Colonic mucosa (tissue), 4 donors: ENCODE results near the gene CRISPLD2. TPM values are rescaled to one million over a fixed set of nuclear protein-coding genes. Genes with fewer than 3 reads are reported as not detected.

Source experiments
- DNase-seq: peaks from one replicate; pipeline ENCODE4 v3.0.0-alpha.2; 2020
- H3K27ac ChIP-seq: fragments of 200-600 bp; one replicate; pipeline ENCODE4 v1.8.0; 2021
- H3K27me3 ChIP-seq: fragments of 200-600 bp; one replicate; pipeline ENCODE4 v1.8.0; 2021
- H3K36me3 ChIP-seq: fragments of 200-600 bp; one replicate; pipeline ENCODE4 v1.8.0; 2021
- H3K4me1 ChIP-seq: fragments of 200-600 bp; one replicate; pipeline ENCODE4 v1.8.0; 2021; ENCODE audit warnings: mild to moderate bottlenecking
- H3K4me3 ChIP-seq: fragments of 200-600 bp; one replicate; pipeline ENCODE4 v1.8.0; 2021
- H3K9ac ChIP-seq, 2 donors: one replicate each; pipeline ENCODE4 v1.7.0; 2013; ENCODE audit warnings: control low read depth in 2 of 2, low read depth in 2 of 2, low read length in 2 of 2
- H3K9me3 ChIP-seq: fragments of 200-600 bp; one replicate; pipeline ENCODE4 v1.8.0; 2021
- intact Hi-C: fragments of 100-400 bp; cut with DNase I; formaldehyde crosslinking; loops from one replicate; pipeline ENCODE4 v1.14.1; 2022
- total RNA-seq, 2 donors: library from RNA; stranded (reverse); fragmentation: NEBNext Ultra II Directional in 1 of 2; extraction: Animal tissue kit (Norgen Biotek cat#: 25700) in 1 of 2; gene quantifications; one replicate each; pipeline ENCODE4 v1.2.1, GENCODE V29; 2021
- TF ChIP-seq, protein P1 (sequence below): fragments of 200-600 bp; IDR thresholded peaks from one replicate; pipeline ENCODE4 v1.8.0; 2022; ENCODE audit warnings: antibody characterized with exemption, mild to moderate bottlenecking
- donor health status: healthy.
- donor health status: DM: no; HTN: no; CAD: no.
- donor health status: DM: no; HTN: no; CAD: no.

Gene CRISPLD2
- total RNA-seq, 2 donors from 2014 or later: 10.4 to 37.9 TPM

- Histone ChIP-seq H3K36me3 (no peaks in the 10 kb centered on the region), H3K4me1 (peaks cover 12% of the 10 kb centered on the region), H3K27me3 (no peaks in the 10 kb centered on the region), H3K4me3 (no peak overlapping the region), H3K9me3 (no peaks in the 10 kb centered on the region), H3K27ac (no peak overlapping the region), H3K9ac (no peak overlapping the region)
- intact Hi-C loops: no loop called here
- TF ChIP-seq, protein P1, sequence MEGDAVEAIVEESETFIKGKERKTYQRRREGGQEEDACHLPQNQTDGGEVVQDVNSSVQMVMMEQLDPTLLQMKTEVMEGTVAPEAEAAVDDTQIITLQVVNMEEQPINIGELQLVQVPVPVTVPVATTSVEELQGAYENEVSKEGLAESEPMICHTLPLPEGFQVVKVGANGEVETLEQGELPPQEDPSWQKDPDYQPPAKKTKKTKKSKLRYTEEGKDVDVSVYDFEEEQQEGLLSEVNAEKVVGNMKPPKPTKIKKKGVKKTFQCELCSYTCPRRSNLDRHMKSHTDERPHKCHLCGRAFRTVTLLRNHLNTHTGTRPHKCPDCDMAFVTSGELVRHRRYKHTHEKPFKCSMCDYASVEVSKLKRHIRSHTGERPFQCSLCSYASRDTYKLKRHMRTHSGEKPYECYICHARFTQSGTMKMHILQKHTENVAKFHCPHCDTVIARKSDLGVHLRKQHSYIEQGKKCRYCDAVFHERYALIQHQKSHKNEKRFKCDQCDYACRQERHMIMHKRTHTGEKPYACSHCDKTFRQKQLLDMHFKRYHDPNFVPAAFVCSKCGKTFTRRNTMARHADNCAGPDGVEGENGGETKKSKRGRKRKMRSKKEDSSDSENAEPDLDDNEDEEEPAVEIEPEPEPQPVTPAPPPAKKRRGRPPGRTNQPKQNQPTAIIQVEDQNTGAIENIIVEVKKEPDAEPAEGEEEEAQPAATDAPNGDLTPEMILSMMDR: no peak
- DNase-seq: no peak
These were observed 91.9 kb downstream of the CRISPLD2 start for GRCh38 chr16:84911486-84912216.

GRCh38 chr16:84913315-84913714 lies 93.5 kb downstream of the CRISPLD2 start:
- intact Hi-C loops: no loop called here
- Histone ChIP-seq H3K27me3 (no peaks in the 10 kb centered on the region), H3K4me3 (no peak overlapping the region), H3K36me3 (no peaks in the 10 kb centered on the region), H3K4me1 (peaks cover 12% of the 10 kb centered on the region), H3K27ac (no peak overlapping the region), H3K9ac (no peak overlapping the region), H3K9me3 (no peaks in the 10 kb centered on the region)
- TF ChIP-seq, protein P1: no peak
- no peak for DNase-seq

- no peaks in the 10 kb centered on the region for H3K9me3 ChIP-seq
- H3K9ac ChIP-seq: no peak overlapping the region
- no peaks in the 10 kb centered on the region for H3K27me3 ChIP-seq
- no peak overlapping the region for H3K4me3 ChIP-seq
- intact Hi-C loops: no loop called here
- H3K27ac ChIP-seq: no peak overlapping the region
- TF ChIP-seq, protein P1: no peak
- no peaks in the 10 kb centered on the region for H3K36me3 ChIP-seq
- DNase-seq: no peak
- H3K4me1 ChIP-seq: peaks cover 12% of the 10 kb centered on the region
These were observed 94.5 kb downstream of the CRISPLD2 start for GRCh38 chr16:84914273-84914672.

GRCh38 chr16:84916178-84916577 lies 96.4 kb downstream of the CRISPLD2 start:
- Histone ChIP-seq H3K4me3 (no peak overlapping the region), H3K9me3 (no peaks in the 10 kb centered on the region), H3K4me1 (peaks cover 4% of the 10 kb centered on the region), H3K27ac (no peak overlapping the region), H3K9ac (no peak overlapping the region), H3K27me3 (no peaks in the 10 kb centered on the region), H3K36me3 (no peaks in the 10 kb centered on the region)
- DNase-seq: no peak
- TF ChIP-seq, protein P1: no peak
- intact Hi-C loops: no loop called here

DNA sequence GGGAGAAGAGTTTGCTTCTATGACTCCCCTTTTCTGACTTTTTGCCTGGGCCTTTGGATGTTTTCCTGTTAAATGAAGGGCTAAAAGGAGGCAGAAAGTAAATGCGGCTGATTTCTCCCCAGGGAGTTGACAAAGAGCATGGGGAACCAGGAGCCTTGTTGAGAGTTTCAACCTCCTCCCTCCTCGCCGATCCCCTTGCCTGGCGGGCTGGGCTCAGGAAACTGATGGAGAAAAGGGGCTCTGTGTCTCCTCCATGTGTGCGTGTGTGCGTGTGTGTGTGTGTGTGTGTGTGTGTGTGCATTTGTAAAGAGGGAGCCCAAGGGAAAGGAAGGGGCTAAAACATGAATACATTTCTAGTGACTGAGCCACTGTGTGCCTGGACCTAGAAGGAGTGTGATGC lies 97.1 kb downstream of the CRISPLD2 start:
- no peak overlapping the region for H3K4me3 ChIP-seq
- no peak overlapping the region for H3K9ac ChIP-seq
- no peak overlapping the region for H3K27ac ChIP-seq
- no peaks in the 10 kb centered on the region for H3K36me3 ChIP-seq
- intact Hi-C loops: no loop called here
- TF ChIP-seq, protein P1: no peak
- H3K27me3 ChIP-seq: no peaks in the 10 kb centered on the region
- no peak for DNase-seq
- peaks cover 4% of the 10 kb centered on the region for H3K4me1 ChIP-seq
- no peaks in the 10 kb centered on the region for H3K9me3 ChIP-seq
